8988T (cell line): ENCODE measurements around the gene RCAN3.
"Not testable (repeated sequence)": the region's sequence is repeated elsewhere in the genome, so short reads cannot be mapped to it uniquely, and the experiment has no call there.

Experiments
- DNase-seq: peaks from one replicate; pipeline ENCODE4 v3.0.0; 2011

Gene RCAN3

DNA sequence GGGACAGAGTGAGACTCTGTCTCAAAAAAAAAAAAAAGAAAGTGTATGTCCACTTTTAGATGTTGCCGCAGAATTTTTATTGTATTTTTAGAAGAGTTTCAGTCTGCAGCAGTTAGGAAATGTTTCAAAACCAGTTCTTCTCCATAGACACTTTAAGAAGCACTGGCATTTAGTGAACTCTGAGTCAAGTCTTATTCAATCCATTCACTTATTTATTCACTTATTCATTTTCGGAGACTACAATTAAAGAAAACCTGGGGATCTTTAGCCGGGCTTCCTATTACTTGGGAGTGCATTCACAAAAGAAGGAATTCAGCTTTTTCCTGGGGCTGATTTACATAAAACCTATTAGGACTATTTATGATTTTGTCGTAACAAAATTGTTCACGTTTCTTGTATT is 12.3 kb downstream of the RCAN3 start:
- no peak for DNase-seq

DNA sequence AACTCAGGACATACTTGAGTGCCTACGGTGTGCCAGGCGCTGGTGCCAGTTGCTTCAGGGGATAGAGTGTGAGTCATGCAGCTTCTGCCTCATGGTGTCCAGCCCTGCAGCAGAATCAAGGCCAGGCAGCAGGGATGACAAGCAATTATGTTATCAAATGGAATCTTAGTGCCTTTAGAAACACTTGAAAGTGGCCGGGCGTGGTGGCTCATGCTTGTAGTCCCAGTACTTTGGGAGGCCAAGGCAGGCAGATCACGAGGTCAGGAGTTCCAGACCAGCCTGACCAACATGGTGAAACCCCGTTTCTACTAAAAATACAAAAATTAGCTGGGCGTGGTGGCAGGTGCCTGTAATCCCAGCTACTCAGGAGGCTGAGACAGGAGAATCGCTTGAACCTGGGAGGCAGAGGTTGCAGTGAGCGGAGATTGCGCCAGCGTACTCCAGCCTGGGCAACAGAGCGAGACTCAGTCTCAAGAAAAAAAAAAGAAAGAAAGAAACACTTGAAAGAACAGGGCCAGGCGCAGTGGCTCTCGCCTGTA is 13.1 kb downstream of the RCAN3 start:
- DNase-seq = not testable (repeated sequence)

DNA sequence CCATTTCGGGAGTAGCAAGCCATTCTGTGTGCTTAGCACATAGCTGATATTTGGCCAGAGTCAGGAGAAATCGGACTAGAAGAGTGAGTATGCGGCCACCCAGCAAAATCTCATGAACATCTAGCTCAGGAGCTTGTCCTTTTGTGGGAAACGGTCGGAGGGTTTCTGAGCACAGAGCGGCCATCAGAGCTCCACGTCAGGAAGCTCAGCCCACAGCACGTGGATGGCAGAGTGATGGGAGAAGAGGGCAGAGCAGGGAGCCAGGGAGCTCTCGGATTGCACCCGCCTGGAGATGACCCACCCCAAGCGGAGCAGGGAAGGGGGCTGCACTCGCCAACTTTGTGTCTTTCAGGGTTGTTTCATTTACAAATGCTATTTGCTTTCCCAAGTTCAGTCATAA is 13.9 kb downstream of the RCAN3 start:
- DNase-seq = no peak

DNA sequence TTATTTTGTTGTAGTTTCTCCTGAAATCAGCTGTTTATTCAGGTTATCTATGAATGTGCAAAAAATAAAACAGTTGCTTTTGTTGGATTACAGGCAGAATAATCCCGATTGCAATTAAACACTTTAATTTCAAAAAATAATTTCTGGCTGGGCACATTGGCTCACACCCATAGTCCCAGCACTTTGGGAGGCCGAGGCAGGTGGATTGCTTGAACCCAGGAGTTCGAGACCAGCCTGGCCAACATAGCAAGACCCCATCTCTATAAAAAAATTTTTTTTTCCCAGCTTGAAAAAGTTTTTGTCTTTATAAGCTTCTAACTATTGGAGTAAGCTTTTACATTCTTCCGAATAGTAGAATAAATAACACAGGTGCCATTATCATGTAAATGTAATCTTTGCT is 15.3 kb downstream of the RCAN3 start:
- no peak for DNase-seq

DNA sequence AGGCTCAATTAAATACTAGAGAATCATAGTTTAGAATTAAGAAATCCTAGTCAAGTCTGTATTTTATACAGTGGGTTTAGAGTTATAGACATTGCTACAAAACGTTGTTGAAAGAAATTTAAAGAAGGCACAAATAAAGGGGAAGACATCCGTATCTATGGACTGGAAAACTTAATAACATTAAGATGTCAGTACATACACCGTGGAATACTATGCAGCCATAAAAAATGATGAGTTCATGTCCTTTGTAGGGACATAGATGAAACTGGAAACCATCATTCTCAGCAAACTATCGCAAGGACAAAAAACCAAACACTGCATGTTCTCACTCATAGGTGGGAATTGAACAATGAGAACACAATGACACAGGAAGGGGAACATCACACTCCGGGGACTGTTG is 17.6 kb downstream of the RCAN3 start:
- DNase-seq = not testable (repeated sequence)

DNA sequence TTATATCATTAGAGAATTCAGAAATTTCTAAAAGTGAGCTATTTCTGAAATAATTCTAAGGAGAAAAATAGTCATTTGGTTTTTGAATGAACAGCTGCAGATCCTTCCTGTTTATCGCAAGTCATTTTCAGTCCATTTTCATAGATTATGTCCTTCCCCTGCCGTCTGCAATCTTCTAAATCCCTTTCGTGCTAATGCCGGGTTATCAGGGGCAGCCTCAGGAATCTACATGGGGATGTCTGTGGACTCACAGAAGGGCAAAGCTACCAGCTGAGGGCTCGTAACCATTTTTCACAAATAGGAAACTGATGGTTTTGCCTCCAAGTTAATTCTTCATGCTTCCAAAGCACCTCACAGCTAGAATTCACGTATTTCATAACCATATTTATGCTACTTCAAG is 23.0 kb downstream of the RCAN3 start:
- DNase-seq = no peak

DNA sequence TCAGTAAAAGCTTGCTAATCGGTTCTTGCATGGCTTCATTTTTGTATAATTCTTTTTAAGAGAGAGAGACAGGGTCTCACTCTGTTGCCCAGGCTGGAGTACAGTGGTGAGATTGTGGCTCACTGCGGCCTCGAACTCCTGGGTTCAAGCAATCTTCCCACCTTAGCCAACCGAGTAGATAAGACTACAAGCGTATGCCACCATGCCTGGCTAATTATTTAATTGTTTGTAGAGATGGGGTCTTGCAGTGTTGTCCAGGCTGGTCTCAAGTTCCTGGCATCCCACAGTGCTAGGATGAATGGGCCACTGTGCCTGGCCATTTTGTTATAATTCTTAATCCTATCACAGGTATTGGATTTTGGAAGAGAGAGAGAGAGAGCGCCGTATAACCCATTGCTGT is 23.4 kb downstream of the RCAN3 start:
- no peak for DNase-seq

DNA sequence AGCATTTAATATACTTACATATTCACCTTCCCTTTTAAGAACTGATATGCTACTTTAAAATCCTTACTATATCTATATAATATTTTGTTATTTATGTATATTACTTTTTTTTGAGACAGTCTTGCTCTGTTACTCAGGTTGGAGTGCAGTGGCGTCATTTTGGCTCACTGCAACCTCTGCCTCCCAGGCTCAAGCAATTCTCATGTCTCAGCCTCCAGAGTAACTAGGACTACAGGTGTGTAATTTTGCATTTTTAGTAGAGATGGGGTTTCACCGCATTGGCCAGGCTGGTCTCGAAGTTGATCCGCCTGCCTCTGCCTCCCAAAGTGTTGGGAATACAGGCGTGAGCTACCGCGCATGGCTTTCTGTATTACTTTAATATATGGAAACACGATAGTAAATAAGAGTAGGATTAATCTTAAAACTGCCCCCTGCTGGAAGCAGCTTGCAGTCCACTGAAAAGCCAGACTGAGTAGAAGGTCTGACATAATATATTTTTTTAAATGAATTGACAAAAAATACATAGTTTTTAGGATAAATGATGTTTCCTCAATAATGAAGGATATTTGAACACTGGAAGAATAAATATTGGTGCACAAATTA is 24.4 kb downstream of the RCAN3 start:
- DNase-seq = no peak

DNA sequence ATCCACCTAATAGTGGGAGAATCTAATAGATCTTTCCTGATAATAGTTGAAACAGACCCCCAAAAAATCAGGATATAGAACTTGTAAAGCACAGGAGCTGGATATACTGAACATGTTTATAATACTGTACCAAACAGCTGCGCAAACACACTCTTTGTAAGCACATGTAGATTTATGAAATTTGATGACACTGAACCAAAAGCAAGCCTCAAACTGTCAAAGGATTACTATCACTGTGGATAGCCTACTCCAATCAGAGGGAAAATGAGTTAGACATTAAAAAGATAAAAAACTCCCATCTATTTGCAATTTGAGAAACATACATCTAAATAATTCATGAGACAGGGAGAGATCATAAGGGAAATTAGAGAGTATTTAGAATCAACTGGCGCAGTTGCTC is 26.1 kb downstream of the RCAN3 start:
- DNase-seq = no peak

DNA sequence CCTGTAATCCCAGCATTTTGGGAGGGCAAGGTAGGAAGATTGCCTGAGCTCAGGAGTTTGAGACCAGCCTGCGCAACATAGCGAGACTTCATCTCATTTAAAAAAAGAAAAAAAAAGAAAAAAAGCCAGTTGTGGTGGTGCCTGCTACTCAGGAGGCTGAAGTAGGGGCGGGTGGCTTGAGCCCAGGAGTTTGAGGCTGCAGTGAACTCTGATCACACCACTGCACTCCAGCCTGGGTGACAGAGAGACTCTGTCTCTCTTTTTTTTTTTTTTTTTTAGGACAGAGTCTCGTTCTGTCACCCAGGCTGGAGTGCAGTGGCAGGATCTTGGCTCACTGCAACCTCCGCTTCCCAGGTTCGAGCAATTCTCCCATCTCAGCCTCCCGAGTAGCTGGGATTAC is 26.7 kb downstream of the RCAN3 start:
- not testable (repeated sequence) for DNase-seq

DNA sequence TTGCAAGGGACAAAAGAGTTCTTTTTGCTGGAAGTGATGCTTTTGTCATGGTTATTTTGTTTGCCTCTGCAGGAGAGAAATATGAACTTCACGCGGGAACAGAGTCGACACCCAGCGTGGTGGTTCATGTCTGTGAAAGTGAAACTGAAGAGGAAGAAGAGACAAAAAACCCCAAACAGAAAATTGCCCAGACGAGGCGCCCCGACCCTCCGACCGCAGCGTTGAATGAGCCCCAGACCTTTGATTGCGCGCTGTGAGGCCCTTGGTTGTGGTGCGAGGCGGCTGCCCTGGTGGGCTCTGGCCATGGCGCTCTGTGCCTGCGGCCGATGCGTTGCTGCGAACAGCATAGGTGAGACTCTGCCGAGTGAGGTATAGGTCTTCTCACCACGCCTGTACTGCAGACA is 32.4 kb downstream of the RCAN3 start:
- no peak for DNase-seq

DNA sequence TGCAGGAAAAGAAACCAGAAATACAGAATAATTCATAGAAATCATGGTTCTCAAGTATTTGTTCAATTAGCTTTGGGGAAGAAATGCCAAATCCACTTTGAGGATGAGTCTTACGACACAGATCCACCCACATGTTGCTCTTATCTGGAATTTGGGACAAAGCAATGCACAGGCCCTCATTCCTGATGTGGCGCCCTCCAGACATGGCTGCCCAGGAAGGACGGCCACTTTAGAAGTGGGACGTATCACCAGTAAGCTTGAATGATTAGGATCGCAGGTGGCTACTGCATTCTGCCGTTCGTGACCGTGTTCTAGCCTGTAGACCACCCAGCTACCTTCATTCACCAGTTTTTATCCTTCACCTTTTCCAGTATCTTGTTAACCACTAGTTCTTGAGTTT is 33.1 kb downstream of the RCAN3 start:
- DNase-seq = no peak

DNA sequence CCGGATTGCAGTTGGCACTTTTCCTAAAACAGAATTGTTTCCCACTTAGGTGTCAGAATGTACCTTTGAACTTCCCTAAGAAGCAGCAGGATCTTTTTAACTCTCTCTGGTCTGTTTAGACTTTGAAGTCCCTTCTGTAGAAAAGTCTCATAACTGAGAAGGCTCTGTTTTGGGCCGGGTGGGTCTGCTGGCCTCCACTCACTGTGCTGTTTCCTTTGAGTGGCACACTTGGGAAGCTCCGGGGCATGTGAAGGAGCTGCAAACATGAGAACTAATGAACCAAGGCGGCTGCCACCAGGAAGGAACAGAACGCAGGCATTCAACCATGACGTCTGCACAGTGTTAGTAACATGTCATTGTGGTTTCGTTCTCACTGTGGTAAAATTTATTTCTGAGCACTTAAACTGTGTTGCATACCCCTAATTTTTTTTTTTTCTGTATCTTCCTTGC is 33.8 kb downstream of the RCAN3 start:
- DNase-seq = no peak

DNA sequence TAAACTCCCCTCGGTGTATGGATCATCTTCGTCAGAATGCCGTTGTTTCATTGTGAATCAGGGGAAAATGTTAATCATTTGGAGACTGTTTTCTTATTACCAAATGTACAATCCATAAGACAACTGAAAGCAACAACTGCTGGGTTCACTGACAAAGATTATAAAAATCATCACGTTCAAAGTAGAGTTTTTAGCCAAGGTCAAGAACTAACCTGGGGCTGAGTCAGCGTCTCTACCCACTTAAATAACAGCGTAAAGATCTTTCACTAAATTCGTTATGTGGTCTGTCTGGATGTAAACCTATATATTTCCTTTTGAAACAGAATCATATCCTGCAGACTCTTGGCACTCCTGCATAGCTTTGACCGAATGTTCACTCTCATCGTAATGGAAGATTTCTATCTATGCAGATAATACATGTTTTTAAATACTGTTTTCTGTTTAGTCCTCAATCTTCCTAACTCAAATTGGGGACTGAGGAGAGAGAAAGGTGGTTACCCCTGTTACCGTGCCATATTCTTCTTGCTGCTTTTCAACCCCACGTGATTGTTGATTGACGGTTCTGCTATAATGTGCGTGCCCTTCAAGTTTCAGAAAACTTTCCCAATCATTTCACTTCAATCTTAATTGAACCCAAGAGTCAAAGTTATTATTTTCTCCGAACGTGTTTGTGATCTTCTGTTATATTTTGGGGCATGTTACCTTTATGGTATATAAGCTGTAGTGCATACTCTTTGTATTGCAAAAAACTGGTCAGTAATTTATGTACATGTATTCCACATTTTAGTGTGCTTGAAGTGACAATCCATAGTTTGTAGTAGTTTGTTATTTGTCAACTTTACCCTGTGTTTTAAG is 37.6 kb downstream of the RCAN3 start:
- DNase-seq = no peak

DNA sequence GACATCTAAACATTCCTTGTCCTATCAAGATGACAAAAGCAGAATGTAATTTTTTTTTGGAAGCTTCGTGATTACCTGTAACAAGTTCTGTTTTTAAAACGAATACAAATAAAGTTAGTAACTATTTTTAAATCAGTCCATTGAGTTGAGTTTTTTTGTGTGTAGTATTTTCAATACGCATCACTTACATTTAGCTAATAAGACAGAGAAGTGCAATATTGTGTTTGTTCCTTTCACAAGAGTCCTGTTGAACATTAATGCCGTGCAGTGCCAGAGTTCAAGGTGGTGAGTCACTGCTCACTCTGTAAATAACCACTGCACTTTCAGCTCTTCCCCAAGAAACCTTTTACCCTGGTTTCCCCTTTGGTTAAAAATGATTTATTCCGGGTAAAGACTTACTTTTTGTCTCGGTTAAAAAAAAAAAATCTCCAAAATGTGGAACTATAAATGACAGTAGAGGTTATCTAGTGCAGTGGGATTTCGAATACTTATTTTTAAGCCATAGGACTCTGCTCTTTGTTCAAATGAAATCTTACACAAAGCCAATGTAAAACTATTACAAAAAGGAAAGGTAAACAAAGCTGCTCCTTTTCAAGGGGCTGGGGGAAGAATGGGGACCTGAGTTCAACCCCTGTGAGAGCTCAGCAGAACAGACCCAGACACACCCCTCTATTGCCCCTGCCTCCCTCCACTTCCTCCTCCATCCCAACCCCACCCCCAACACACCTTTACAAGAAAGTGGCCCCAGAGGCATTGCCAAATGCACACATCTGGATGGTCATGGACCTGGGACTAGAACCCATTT is 38.5 kb downstream of the RCAN3 start:
- DNase-seq = no peak

DNA sequence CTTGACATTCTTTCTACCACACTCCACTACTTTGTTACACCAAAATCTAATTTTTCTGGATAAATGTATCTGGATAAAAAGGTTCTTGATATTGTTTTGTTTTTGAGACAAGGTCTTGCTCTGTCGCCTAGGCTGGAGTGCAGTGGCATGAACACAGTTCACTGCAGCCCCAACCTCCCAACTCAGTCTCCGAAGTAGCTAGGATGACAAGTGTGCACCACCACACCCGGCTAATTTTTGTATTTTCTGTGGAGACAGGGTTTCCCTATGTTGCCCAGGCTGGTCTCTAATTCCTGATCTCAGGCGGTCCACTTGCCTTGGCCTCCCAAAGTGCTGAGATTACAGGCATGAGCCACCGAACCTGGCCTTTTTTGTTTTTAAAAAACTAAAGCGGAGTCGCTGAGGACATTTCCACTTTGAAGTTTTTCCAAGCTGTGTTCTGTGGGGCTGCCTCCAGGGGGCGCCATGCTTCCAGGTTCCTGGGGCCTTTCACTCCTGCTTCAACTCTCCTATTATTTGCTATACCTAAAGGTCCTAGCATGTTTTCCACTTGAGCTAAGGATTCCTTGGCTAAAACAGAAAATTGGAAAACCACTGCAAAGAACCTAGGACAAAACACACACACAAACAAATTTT is 39.2 kb downstream of the RCAN3 start:
- no peak for DNase-seq

DNA sequence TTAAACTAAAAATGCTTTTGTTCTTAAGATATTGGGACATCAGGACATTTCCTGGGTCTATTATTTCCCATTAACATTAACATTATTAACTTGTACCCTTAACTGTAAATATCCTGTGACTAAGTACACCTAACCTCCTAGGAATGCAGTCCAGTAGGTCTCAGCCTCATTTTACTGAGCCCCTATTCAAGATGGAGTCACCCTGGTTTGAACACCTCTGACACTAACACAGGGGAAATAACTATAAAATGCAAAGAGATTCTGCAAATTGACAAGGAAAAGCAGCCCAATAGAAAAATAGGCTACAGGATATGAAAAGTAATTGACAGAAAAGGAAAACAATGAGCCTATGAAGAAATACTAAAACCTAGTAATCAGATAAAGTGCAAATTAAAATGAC is 41.6 kb downstream of the RCAN3 start:
- no peak for DNase-seq

DNA sequence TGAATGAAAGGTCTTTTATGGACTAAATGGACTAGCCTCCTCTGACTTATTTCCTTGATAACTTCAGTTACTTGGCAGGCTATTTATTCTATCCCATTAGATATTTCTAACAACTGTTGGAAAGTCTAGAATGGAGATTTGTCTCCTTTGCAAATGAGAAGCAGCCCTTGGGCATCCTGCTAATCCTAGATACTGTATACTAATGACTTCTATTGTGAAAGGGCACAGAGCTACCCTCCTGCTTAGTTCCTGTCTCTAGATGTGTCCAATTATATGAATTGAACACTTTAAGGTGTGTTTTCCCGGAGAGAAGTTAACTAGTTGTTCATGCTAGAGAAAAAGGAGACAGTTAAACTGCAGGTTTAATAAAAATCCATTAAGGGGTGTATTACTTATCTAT is 43.0 kb downstream of the RCAN3 start:
- no peak for DNase-seq

DNA sequence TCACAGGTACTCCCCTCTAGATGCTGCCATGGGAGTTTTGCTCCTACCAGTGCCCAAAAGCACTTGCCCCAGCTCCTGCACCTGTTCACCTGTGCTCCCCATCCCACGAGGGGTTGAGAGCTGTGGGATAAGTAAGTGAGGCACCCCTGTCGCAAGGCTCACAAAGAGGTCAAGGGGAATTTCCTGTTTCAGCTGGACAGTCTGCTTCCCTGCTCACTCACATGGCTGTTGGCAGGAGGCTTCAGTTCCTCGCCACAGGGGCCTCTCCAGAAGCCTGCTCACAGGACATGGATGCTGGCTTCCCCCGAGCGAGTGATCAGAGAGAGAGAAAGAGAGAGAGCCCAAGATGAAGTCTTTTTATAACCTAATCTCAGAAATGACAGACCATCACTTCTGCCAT is 44.6 kb downstream of the RCAN3 start:
- DNase-seq = no peak

DNA sequence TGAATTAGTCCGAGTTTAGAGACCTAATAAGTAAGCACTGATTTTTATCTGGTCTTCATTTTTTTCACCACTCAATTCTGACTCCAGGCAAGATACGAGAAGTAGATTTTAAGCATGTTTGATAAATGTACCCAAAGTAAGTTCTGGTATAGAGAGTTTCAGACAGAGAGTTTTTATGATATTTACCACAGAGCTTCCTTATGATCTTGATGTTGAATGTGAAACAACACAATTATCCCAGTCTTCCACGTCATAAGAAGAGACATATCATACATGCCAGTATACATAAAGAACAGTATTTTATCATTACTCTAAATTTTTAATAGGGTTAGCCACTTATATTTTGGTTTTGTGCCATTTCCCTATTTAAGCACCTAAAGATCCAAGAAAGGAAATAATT is 45.4 kb downstream of the RCAN3 start:
- DNase-seq = no peak

DNA sequence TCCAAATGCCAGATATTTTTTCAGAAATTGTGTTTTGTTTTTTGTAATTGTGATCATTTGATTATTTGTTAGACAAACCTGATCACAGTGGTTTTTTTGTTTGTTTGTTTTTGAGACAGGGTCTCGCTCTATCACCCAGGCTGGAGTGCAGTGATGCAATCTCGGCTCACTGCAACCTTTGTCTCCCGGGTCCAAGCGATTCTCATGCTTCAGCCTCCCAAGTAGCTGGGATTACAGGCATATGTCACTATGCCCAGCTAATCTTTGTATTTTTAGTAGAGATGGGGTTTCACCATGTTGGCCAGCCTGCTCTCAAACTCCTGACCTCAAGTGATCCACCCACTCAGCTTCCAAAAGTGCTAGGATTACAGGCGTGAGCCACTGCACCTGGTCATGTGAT is 46.6 kb downstream of the RCAN3 start:
- not testable (repeated sequence) for DNase-seq

DNA sequence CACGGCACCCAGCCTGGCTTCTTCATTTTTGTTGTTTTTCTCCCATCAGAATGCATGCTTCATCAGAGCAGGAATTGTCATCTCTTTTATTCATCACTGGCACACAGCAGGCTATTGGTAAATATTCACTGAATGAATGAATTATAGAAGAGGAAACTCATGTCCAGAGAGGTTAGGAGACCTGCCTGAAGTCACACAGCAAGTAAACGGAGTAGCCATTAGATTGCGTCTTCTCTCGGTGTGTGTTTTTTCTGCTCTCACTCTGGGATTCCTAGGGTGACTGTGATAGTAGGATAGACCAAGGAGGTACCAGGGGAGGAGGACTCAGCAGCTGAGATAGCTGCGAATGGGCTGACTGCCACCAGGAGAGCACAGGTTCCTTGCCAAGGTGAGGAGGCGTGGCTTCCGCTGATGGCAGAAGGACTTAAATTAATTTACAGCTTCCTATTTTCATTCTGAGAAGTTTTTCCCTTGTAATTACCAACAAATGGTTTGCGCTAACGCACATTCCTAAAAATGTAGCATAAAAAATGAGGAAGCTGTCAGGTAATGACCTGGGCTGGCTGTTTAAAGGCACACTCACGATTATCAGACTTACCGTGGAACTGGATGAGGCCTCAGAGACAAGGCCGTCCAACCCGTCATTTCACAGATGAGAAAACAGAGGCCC is 48.8 kb downstream of the RCAN3 start:
- no peak for DNase-seq
